PC-9 (cell line): ENCODE results near the gene CYP39A1. TPM values are rescaled to one million over a fixed set of nuclear protein-coding genes. Genes with fewer than 3 reads are reported as not detected.

Experiments used
- BruUV-seq: library from RNA; stranded (reverse); fragments of 400-500 nt; replicated peaks from 2 replicates; lab custom pipeline; 2021; lab: Mats Ljungman, UMichigan
- CTCF ChIA-PET: fragments of 300-600 bp; sonication (Branson Sonifier 250); formaldehyde crosslinking; loops from one replicate; lab custom pipeline; 2022; ENCODE audit warnings: antibody characterized with exemption; lab: Charles Lee
- POLR2A ChIA-PET: fragments of 300-600 bp; sonication (Branson Sonifier 250); formaldehyde crosslinking; loops from one replicate; lab custom pipeline; 2022; ENCODE audit warnings: antibody characterized with exemption; ENCODE audit not compliant: unreplicated experiment; lab: Charles Lee
- DNase-seq, 2 experiments: peaks; one replicate each; pipeline versions ENCODE4 v3.0.0 to v3.0.0-alpha.2; 2015 to 2022; ENCODE audit warnings: mixed read lengths in 1 of 2
- H2AFZ ChIP-seq: fragments of 200-600 bp; sonication (generic); 2 replicates; pipeline ENCODE4 v1.8.1; 2017; ENCODE audit warnings: antibody characterized with exemption
- H3F3A ChIP-seq: fragments of 200-600 bp; sonication (generic); 2 replicates; pipeline ENCODE4 v1.8.1; 2017; ENCODE audit warnings: antibody characterized with exemption, mild to moderate bottlenecking, low read depth; ENCODE audit not compliant: insufficient read depth
- H3K27ac ChIP-seq: fragments of 200-600 bp; sonication (generic); 2 replicates; pipeline ENCODE4 v1.6.1; 2016; ENCODE audit warnings: mixed run types
- H3K27me3 ChIP-seq: fragments of 200-600 bp; sonication (generic); 2 replicates; pipeline ENCODE4 v1.6.1; 2016; ENCODE audit warnings: low read depth, mixed run types; ENCODE audit not compliant: insufficient read depth
- H3K36me3 ChIP-seq: fragments of 200-600 bp; sonication (generic); 2 replicates; pipeline ENCODE4 v1.6.1; 2016; ENCODE audit warnings: low read depth, mixed run types
- H3K4me1 ChIP-seq: fragments of 200-600 bp; sonication (generic); replicated peaks from 2 replicates; pipeline ENCODE4 v1.6.1; 2016; ENCODE audit warnings: mixed run types; ENCODE audit not compliant: insufficient read depth
- H3K4me2 ChIP-seq: fragments of 200-600 bp; sonication (generic); 2 replicates; pipeline ENCODE4 v1.6.1; 2017; ENCODE audit warnings: mixed run types
- H3K4me3 ChIP-seq: fragments of 200-600 bp; sonication (generic); 2 replicates; pipeline ENCODE4 v1.6.1; 2016; ENCODE audit warnings: mixed run types
- H3K79me2 ChIP-seq: fragments of 200-600 bp; sonication (generic); 2 replicates; pipeline ENCODE4 v1.6.1; 2017; ENCODE audit warnings: low read depth, mixed run types
- H3K9me2 ChIP-seq: fragments of 200-600 bp; sonication (generic); 2 replicates; pipeline ENCODE4 v1.8.1; 2017; ENCODE audit warnings: mild to moderate bottlenecking; ENCODE audit not compliant: insufficient read depth
- H3K9me3 ChIP-seq: fragments of 200-600 bp; sonication (generic); 2 replicates; pipeline ENCODE4 v1.8.1; 2016; ENCODE audit warnings: low read depth; ENCODE audit not compliant: insufficient read depth
- H4K20me1 ChIP-seq: fragments of 200-600 bp; sonication (generic); 2 replicates; pipeline ENCODE4 v1.8.1; 2017; ENCODE audit not compliant: insufficient read depth
- EZH2 ChIP-seq: fragments of 200-600 bp; sonication (generic); IDR thresholded peaks from 2 replicates; pipeline ENCODE4 v1.8.0; 2017; ENCODE audit warnings: antibody characterized with exemption, low read depth
- intact Hi-C: fragments of 100-400 bp; cut with micrococcal nuclease; formaldehyde crosslinking; loops from one replicate; pipeline ENCODE4 v1.10.0; 2022; ENCODE audit not compliant: unreplicated experiment
- total RNA-seq: library from RNA; stranded (reverse); gene quantifications from 2 replicates; pipeline ENCODE4 v1.2.3, GENCODE V29; 2021
- TF ChIP-seq, protein P1 (sequence below): fragments of 200-600 bp; sonication (generic); conservative IDR thresholded peaks from 2 replicates; pipeline ENCODE4 v1.6.1; 2017; ENCODE audit warnings: mixed run types, antibody characterized with exemption, mild to moderate bottlenecking, moderate library complexity

The CYP39A1 gene
- total RNA-seq, 1 experiment from 2014 or later: 5.6 TPM

DNA sequence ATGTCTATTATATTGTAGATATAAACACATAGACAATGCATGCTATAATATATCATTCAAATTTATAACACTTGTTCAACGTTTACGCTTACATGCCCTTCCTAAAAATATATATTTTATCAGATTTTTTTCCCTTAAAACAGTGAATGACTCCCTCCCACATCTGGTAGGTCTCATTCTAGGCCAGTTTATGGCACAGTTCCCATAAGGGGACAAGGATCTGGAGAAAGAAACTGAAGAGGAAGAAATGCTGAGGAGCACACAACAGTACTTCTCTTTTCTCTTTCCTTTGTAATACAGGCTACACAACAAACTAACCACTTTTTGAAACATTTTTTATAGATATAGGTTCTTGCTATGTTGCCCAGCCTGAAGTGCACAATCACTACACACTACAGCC is 112.8 kb downstream of the CYP39A1 start:
- no peak for DNase-seq
- Histone ChIP-seq H3K36me3 (no peaks in the 10 kb centered on the region), H3K4me2 (no peak overlapping the region), H2AFZ (no peak overlapping the region), H3F3A (no peaks in the 10 kb centered on the region), H4K20me1 (no peaks in the 10 kb centered on the region), H3K9me2 (no peaks in the 10 kb centered on the region), H3K4me3 (no peak overlapping the region), H3K9me3 (0 out of 2 replicates have a peak, but pooled peaks cover 3% of the 10 kb centered on the region), H3K27ac (no peak overlapping the region), H3K27me3 (no peaks in the 10 kb centered on the region), H3K79me2 (no peaks in the 10 kb centered on the region), H3K4me1 (no peaks in the 10 kb centered on the region)
- no peak for TF ChIP-seq EZH2
- TF ChIP-seq, protein P1, sequence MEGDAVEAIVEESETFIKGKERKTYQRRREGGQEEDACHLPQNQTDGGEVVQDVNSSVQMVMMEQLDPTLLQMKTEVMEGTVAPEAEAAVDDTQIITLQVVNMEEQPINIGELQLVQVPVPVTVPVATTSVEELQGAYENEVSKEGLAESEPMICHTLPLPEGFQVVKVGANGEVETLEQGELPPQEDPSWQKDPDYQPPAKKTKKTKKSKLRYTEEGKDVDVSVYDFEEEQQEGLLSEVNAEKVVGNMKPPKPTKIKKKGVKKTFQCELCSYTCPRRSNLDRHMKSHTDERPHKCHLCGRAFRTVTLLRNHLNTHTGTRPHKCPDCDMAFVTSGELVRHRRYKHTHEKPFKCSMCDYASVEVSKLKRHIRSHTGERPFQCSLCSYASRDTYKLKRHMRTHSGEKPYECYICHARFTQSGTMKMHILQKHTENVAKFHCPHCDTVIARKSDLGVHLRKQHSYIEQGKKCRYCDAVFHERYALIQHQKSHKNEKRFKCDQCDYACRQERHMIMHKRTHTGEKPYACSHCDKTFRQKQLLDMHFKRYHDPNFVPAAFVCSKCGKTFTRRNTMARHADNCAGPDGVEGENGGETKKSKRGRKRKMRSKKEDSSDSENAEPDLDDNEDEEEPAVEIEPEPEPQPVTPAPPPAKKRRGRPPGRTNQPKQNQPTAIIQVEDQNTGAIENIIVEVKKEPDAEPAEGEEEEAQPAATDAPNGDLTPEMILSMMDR: no peak
- POLR2A ChIA-PET: no interaction called here
- BruUV-seq: no TSS peak
- CTCF ChIA-PET: no interaction called here
- intact Hi-C loops: no loop called here

DNA sequence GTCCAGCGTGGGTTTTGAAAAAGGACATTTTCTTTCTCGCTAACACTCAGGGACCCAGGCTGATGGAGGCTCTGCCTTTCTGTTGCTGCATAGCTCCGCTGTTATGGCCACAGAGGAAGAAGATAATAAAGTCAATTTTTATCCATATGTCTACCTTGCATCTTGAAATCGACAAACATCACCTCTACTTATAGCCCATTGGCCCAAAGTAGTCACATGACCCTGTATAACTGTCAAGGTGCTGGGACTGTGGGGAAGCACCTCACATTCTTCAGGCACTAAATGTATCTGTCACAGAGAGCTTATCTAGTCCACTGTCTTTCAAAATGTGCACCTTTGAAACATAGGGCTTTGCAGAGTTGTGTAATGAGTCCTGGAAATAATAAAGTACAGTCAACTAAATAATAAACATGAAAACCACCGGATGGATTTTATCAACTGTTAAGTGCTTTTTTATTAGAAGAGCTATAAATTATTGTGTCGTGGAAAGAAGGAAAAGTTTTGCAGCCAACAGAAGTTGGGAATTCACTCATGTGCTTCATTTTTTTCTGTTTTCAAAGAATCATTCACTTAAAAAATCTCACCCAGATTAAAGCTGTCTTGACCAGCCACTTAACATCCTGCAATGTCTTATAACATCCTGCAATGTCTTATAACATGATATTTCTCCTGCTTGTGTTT is 113.7 kb downstream of the CYP39A1 start:
- intact Hi-C loops: no loop called here
- no TSS peak for BruUV-seq
- POLR2A ChIA-PET: no interaction called here
- H2AFZ ChIP-seq: no peak overlapping the region
- no peaks in the 10 kb centered on the region for H3K9me2 ChIP-seq
- no peaks in the 10 kb centered on the region for H3K4me1 ChIP-seq
- no peak overlapping the region for H3K4me3 ChIP-seq
- H3K79me2 ChIP-seq: no peaks in the 10 kb centered on the region
- H3F3A ChIP-seq: no peaks in the 10 kb centered on the region
- no peaks in the 10 kb centered on the region for H3K36me3 ChIP-seq
- TF ChIP-seq EZH2: no peak
- TF ChIP-seq, protein P1: no peak
- 0 out of 2 replicates have a peak, but pooled peaks cover 3% of the 10 kb centered on the region for H3K9me3 ChIP-seq
- H3K27ac ChIP-seq: no peak overlapping the region
- DNase-seq: no peak
- CTCF ChIA-PET: no interaction called here
- H3K4me2 ChIP-seq: no peak overlapping the region
- no peaks in the 10 kb centered on the region for H3K27me3 ChIP-seq
- H4K20me1 ChIP-seq: no peaks in the 10 kb centered on the region

DNA sequence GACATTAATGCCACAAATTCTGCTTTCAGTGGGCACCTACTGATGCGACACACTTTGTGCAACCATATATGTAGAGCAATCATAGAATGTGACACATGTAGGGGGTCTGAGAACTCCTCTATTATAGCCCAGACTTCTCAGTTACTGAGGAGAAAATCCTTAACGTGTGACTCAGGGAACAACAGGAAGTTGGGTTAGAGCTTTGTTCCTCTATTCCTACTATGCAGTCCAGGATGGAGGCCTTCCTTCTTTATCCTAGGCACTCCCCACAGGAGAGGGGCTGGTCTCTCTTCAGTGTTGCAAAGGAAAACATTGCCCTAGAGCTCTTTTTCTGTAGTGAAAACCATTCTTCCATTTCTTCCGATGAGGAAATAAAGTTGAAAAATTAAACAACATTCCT is 121.7 kb downstream of the CYP39A1 start:
- POLR2A ChIA-PET: no interaction called here
- TF ChIP-seq EZH2: no peak
- TF ChIP-seq, protein P1: no peak
- CTCF ChIA-PET: no interaction called here
- no peaks in the 10 kb centered on the region for H3F3A ChIP-seq
- H4K20me1 ChIP-seq: no peaks in the 10 kb centered on the region
- no peaks in the 10 kb centered on the region for H3K4me1 ChIP-seq
- no TSS peak for BruUV-seq
- no peak overlapping the region for H3K4me3 ChIP-seq
- no peaks in the 10 kb centered on the region for H3K36me3 ChIP-seq
- H3K27ac ChIP-seq: no peak overlapping the region
- no peaks in the 10 kb centered on the region for H3K9me2 ChIP-seq
- H3K79me2 ChIP-seq: no peaks in the 10 kb centered on the region
- intact Hi-C loops: no loop called here
- H3K9me3 ChIP-seq: 0 out of 2 replicates have a peak, but pooled peaks cover 3% of the 10 kb centered on the region
- H2AFZ ChIP-seq: no peak overlapping the region
- H3K27me3 ChIP-seq: no peaks in the 10 kb centered on the region
- no peak overlapping the region for H3K4me2 ChIP-seq
- DNase-seq: no peak
